SK-N-SH treated with all-trans-retinoic acid at 6 μM for 48 hours (cell line): Measurements from ENCODE around the gene NPBWR2.
A peak's percentile ranks its signal among the peaks of the same experiment; 100 is the strongest.

ENCODE experiments used
- ATAC-seq: fragments of 200-7000 bp; cut with Tn5 transposase; 3 replicates; pipeline ENCODE4 v1.9.1; 2020; ENCODE audit warnings: mild to moderate bottlenecking, moderate library complexity
- ARNTL ChIP-seq: fragments of 450-650 bp; formaldehyde crosslinking; IDR thresholded peaks from 2 replicates; pipeline ENCODE4 v1.5.0; 2020; ENCODE audit warnings: low read depth, mild to moderate bottlenecking, moderate library complexity, borderline replicate concordance
- BACH2 ChIP-seq: fragments of 250-450 bp; sonication (Bioruptor Pico); IDR thresholded peaks from 2 replicates; pipeline ENCODE4 v1.9.0; 2021; ENCODE audit warnings: mild to moderate bottlenecking, borderline replicate concordance
- CSDC2 ChIP-seq: fragments of 250-450 bp; sonication (Bioruptor Pico); IDR thresholded peaks from 2 replicates; pipeline ENCODE4 v1.5.0; 2020; ENCODE audit warnings: mild to moderate bottlenecking, moderate library complexity
- ESRRG ChIP-seq: fragments of 250-450 bp; sonication (Bioruptor Pico); IDR thresholded peaks from 2 replicates; pipeline ENCODE4 v1.6.1; 2021; ENCODE audit warnings: mild to moderate bottlenecking
- GLIS3 ChIP-seq: fragments of 250-450 bp; sonication (Bioruptor Pico); IDR thresholded peaks from 2 replicates; pipeline ENCODE4 v1.5.0; 2020; ENCODE audit warnings: mild to moderate bottlenecking, moderate library complexity
- ISL1 ChIP-seq: fragments of 250-450 bp; sonication (Bioruptor Pico); IDR thresholded peaks from 2 replicates; pipeline ENCODE4 v2.1.2; 2022; ENCODE audit warnings: mild to moderate bottlenecking, moderate library complexity
- OSR1 ChIP-seq: fragments of 250-450 bp; sonication (Bioruptor Pico); IDR thresholded peaks from 2 replicates; pipeline ENCODE4 v1.8.0; 2022; ENCODE audit warnings: moderate library complexity, mild to moderate bottlenecking, inconsistent platforms
- PPARA ChIP-seq: fragments of 250-450 bp; sonication (Bioruptor Pico); IDR thresholded peaks from 2 replicates; pipeline ENCODE4 v1.5.0; 2020; ENCODE audit warnings: mild to moderate bottlenecking, borderline replicate concordance
- RARB ChIP-seq: fragments of 250-450 bp; sonication (Bioruptor Pico); IDR thresholded peaks from 2 replicates; pipeline ENCODE4 v1.8.0; 2021; ENCODE audit warnings: mild to moderate bottlenecking, moderate library complexity
- SNAI2 ChIP-seq: fragments of 250-450 bp; sonication (Bioruptor Pico); IDR thresholded peaks from 2 replicates; pipeline ENCODE4 v1.5.0; 2020; ENCODE audit warnings: mild to moderate bottlenecking, moderate library complexity
- TCF4 ChIP-seq: fragments of 250-450 bp; sonication (Bioruptor Pico); IDR thresholded peaks from 2 replicates; pipeline ENCODE4 v1.8.0; 2021; ENCODE audit warnings: mild to moderate bottlenecking, moderate library complexity, borderline replicate concordance
- TOX ChIP-seq: fragments of 250-450 bp; sonication (Bioruptor Pico); IDR thresholded peaks from 2 replicates; pipeline ENCODE4 v1.8.0; 2021; ENCODE audit warnings: mild to moderate bottlenecking, moderate library complexity, borderline replicate concordance
- ZC3H10 ChIP-seq: fragments of 250-450 bp; sonication (Bioruptor Pico); IDR thresholded peaks from 2 replicates; pipeline ENCODE4 v1.5.1; 2021; ENCODE audit warnings: mild to moderate bottlenecking, moderate library complexity
- ZFP3 ChIP-seq: fragments of 250-450 bp; sonication (Bioruptor Pico); IDR thresholded peaks from 2 replicates; pipeline ENCODE4 v1.5.0; 2020; ENCODE audit warnings: mild to moderate bottlenecking, moderate library complexity
- ZFP30 ChIP-seq: fragments of 450-650 bp; formaldehyde crosslinking; IDR thresholded peaks from 2 replicates; pipeline ENCODE4 v1.5.0; 2022; ENCODE audit warnings: mild to moderate bottlenecking, moderate library complexity
- ZNF565 ChIP-seq: fragments of 450-650 bp; formaldehyde crosslinking; conservative IDR thresholded peaks from 2 replicates; pipeline ENCODE4 v1.5.0; 2020; ENCODE audit warnings: low read depth, mild to moderate bottlenecking, moderate library complexity
- ZNF70 ChIP-seq: fragments of 450-650 bp; formaldehyde crosslinking; IDR thresholded peaks from 2 replicates; pipeline ENCODE4 v1.5.0; 2020; ENCODE audit warnings: mild to moderate bottlenecking, moderate library complexity
- ZNF8 ChIP-seq: fragments of 450-650 bp; formaldehyde crosslinking; IDR thresholded peaks from 2 replicates; pipeline ENCODE4 v1.5.0; 2020; ENCODE audit warnings: mild to moderate bottlenecking, moderate library complexity
- TF ChIP-seq, protein P1 (sequence below): fragments of 250-450 bp; sonication (Bioruptor Pico); IDR thresholded peaks from 2 replicates; pipeline ENCODE4 v1.8.0; 2021; ENCODE audit warnings: low read depth, mild to moderate bottlenecking, moderate library complexity, borderline replicate concordance
- TF ChIP-seq, protein P2 (sequence below): fragments of 250-450 bp; sonication (Bioruptor Pico); IDR thresholded peaks from 2 replicates; pipeline ENCODE4 v1.5.1; 2020; ENCODE audit warnings: low read depth, mild to moderate bottlenecking, moderate library complexity
- TF ChIP-seq, protein P3 (sequence below): fragments of 250-450 bp; sonication (Bioruptor Pico); IDR thresholded peaks from 2 replicates; pipeline ENCODE4 v1.8.0; 2020; ENCODE audit warnings: mild to moderate bottlenecking, moderate library complexity, borderline replicate concordance
- TF ChIP-seq, protein P4 (sequence below): fragments of 250-450 bp; sonication (Bioruptor Pico); IDR thresholded peaks from 2 replicates; pipeline ENCODE4 v1.5.0; 2020; ENCODE audit warnings: mild to moderate bottlenecking, moderate library complexity
- TF ChIP-seq, protein P5 (sequence below): fragments of 250-450 bp; sonication (Bioruptor Pico); IDR thresholded peaks from 2 replicates; pipeline ENCODE4 v1.5.1; 2021; ENCODE audit warnings: mild to moderate bottlenecking, moderate library complexity

Gene NPBWR2

DNA sequence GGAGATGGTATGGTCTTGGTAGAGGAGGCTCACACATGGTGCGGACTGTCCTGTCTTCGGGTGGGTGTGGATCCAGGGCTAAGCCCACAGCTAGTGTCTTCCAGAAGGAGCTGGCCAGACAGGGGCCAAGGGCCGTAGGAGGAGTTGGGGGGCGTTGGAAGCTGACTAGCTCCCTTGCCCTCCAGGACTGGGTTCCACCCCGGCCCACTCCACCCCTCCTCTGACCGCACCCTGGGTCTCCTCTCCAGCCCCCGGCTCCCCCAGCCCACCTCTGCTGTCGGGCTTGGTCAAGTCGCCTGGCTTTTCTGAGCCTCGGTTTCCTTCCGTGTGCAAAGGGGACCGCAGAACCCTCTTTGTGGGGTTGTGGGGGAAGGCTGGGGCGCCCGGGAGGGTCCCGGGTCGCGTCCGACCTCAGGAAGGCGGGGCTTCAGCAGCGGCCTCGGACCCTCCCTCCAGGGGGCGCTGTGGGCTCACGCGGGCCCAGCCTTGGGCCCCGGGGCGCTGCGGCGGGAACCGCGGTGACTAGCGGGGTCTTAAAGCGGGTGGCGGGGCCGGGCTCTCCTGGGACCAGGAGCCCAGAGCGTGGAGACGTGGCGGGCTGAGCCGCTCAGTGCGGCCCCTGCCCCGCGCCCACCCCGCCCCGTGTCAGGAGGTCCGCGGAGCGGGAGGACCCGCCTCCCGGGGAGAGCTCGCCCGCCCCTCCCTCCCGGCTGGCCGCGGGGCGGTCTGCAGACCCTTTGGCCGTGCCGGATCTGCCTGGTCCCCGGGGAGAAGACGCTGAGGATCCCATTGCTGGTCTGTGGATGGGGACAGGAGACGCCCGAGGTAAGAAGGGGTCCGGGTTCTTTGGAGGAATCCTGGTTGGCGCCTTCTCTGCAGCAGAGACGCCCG, 5.4 kb downstream of the NPBWR2 start:
- ATAC-seq = peak; percentile 85
- TF ChIP-seq ZNF70 (CRISPR knock-in tag) (no peak), ZFP3 (CRISPR knock-in tag) (no peak), GLIS3 (no peak), CSDC2 (no peak), PPARA (no peak), ESRRG (CRISPR knock-in tag) (no peak), SNAI2 (no peak)

DNA sequence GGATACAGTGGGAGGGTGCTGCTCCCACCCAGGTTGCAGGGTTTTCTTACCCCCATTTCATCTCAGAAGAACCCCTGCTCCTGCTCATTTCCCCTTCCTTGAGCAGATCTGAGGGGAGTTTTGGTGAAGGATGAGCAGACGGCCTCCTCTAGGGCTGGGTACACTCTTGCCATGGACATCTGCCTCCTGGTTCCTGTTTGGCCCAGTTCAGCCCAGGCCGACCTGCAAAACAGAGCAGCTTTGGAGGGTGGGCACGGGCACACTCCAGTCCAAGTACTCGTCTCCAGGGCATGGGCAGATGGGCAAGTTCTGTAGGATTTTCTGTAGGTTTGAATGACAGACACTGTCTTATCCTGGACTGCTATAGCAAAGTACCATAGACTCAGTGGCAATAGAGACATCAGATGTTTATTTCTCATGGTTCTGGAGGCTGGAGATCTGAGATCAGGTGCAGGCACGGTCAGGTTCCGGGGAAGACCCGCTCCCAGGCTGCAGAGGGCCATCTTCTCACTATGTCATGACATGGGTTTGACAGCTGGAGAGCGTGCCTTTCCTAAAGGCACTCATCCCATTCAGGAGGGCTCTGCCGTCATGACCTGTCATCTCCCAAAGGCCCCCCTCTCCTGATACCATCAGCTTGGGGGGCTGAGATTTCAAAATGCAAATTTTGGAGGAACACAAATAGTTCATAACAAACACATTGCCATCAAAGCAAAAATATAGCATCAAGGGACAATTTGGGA, 6.2 kb downstream of the NPBWR2 start:
- no peak for ATAC-seq
- TF ChIP-seq ZFP30 (CRISPR knock-in tag) (no peak), CSDC2 (no peak), ARNTL (CRISPR knock-in tag) (no peak), GLIS3 (no peak), BACH2 (no peak), ZNF565 (no peak), TOX (CRISPR knock-in tag) (no peak), RARB (no peak), PPARA (no peak), SNAI2 (no peak), TCF4 (CRISPR knock-in tag) (no peak), ZNF70 (CRISPR knock-in tag) (no peak), OSR1 (CRISPR knock-in tag) (no peak), ESRRG (CRISPR knock-in tag) (no peak), ISL1 (CRISPR knock-in tag) (no peak), ZNF8 (no peak)
- TF ChIP-seq, protein P1, sequence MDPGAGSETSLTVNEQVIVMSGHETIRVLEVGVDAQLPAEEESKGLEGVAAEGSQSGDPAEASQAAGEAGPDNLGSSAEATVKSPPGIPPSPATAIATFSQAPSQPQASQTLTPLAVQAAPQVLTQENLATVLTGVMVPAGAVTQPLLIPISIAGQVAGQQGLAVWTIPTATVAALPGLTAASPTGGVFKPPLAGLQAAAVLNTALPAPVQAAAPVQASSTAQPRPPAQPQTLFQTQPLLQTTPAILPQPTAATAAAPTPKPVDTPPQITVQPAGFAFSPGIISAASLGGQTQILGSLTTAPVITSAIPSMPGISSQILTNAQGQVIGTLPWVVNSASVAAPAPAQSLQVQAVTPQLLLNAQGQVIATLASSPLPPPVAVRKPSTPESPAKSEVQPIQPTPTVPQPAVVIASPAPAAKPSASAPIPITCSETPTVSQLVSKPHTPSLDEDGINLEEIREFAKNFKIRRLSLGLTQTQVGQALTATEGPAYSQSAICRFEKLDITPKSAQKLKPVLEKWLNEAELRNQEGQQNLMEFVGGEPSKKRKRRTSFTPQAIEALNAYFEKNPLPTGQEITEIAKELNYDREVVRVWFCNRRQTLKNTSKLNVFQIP (CRISPR knock-in tag) = no peak
- TF ChIP-seq, protein P2, sequence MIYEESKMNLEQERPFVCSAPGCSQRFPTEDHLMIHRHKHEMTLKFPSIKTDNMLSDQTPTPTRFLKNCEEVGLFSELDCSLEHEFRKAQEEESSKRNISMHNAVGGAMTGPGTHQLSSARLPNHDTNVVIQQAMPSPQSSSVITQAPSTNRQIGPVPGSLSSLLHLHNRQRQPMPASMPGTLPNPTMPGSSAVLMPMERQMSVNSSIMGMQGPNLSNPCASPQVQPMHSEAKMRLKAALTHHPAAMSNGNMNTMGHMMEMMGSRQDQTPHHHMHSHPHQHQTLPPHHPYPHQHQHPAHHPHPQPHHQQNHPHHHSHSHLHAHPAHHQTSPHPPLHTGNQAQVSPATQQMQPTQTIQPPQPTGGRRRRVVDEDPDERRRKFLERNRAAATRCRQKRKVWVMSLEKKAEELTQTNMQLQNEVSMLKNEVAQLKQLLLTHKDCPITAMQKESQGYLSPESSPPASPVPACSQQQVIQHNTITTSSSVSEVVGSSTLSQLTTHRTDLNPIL (CRISPR knock-in tag) = no peak
- TF ChIP-seq, protein P3, sequence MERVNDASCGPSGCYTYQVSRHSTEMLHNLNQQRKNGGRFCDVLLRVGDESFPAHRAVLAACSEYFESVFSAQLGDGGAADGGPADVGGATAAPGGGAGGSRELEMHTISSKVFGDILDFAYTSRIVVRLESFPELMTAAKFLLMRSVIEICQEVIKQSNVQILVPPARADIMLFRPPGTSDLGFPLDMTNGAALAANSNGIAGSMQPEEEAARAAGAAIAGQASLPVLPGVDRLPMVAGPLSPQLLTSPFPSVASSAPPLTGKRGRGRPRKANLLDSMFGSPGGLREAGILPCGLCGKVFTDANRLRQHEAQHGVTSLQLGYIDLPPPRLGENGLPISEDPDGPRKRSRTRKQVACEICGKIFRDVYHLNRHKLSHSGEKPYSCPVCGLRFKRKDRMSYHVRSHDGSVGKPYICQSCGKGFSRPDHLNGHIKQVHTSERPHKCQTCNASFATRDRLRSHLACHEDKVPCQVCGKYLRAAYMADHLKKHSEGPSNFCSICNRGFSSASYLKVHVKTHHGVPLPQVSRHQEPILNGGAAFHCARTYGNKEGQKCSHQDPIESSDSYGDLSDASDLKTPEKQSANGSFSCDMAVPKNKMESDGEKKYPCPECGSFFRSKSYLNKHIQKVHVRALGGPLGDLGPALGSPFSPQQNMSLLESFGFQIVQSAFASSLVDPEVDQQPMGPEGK (CRISPR knock-in tag) = no peak
- TF ChIP-seq, protein P4, sequence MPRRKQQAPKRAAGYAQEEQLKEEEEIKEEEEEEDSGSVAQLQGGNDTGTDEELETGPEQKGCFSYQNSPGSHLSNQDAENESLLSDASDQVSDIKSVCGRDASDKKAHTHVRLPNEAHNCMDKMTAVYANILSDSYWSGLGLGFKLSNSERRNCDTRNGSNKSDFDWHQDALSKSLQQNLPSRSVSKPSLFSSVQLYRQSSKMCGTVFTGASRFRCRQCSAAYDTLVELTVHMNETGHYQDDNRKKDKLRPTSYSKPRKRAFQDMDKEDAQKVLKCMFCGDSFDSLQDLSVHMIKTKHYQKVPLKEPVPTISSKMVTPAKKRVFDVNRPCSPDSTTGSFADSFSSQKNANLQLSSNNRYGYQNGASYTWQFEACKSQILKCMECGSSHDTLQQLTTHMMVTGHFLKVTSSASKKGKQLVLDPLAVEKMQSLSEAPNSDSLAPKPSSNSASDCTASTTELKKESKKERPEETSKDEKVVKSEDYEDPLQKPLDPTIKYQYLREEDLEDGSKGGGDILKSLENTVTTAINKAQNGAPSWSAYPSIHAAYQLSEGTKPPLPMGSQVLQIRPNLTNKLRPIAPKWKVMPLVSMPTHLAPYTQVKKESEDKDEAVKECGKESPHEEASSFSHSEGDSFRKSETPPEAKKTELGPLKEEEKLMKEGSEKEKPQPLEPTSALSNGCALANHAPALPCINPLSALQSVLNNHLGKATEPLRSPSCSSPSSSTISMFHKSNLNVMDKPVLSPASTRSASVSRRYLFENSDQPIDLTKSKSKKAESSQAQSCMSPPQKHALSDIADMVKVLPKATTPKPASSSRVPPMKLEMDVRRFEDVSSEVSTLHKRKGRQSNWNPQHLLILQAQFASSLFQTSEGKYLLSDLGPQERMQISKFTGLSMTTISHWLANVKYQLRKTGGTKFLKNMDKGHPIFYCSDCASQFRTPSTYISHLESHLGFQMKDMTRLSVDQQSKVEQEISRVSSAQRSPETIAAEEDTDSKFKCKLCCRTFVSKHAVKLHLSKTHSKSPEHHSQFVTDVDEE (CRISPR knock-in tag) = no peak
- TF ChIP-seq, all 23 proteins: peak for 0

DNA sequence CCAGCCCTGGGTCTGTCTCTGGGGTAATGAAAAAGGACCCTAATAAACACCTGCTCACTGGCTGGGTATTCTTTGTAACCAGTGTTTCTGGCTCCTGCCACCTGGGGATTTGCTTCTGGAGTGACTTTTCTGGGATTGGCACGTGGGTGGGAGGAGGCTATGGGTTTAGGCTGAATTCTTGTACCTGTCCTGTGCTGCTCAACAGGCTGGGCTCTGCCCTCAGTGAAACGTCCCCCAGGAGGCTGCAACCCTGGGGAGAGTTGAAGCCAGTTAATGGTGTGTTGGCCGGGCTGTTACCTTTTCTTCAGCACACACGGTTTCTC, 6.8 kb downstream of the NPBWR2 start:
- no peak for ATAC-seq
- TF ChIP-seq SNAI2 (no peak), ZC3H10 (CRISPR knock-in tag) (no peak), GLIS3 (no peak), ARNTL (CRISPR knock-in tag) (no peak), ZFP3 (CRISPR knock-in tag) (no peak), OSR1 (CRISPR knock-in tag) (no peak), BACH2 (no peak), TCF4 (CRISPR knock-in tag) (no peak), ESRRG (CRISPR knock-in tag) (no peak)
- TF ChIP-seq, protein P1 (CRISPR knock-in tag) = no peak
- TF ChIP-seq, protein P4 (CRISPR knock-in tag) = no peak
- TF ChIP-seq, protein P5, sequence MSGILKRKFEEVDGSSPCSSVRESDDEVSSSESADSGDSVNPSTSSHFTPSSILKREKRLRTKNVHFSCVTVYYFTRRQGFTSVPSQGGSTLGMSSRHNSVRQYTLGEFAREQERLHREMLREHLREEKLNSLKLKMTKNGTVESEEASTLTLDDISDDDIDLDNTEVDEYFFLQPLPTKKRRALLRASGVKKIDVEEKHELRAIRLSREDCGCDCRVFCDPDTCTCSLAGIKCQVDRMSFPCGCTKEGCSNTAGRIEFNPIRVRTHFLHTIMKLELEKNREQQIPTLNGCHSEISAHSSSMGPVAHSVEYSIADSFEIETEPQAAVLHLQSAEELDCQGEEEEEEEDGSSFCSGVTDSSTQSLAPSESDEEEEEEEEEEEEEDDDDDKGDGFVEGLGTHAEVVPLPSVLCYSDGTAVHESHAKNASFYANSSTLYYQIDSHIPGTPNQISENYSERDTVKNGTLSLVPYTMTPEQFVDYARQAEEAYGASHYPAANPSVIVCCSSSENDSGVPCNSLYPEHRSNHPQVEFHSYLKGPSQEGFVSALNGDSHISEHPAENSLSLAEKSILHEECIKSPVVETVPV = no peak
